ENCODE measurements around the gene CEP250.
A peak's percentile ranks its signal among the peaks of the same experiment; 100 is the strongest.
"Not testable (repeated sequence)": the region's sequence is repeated elsewhere in the genome, so short reads cannot be mapped to it uniquely, and the experiment has no call there.

Gene CEP250

GRCh38 chr20:35547329-35547728 is 91.9 kb downstream of the CEP250 start:
- no peak for DNase-seq (ENCODE audit: low read depth, low spot score)
- H3K4me3 ChIP-seq (ENCODE audit: low read length), result no peak overlapping the region

- no peak overlapping the region for H3K4me3 ChIP-seq (ENCODE audit: low read length)
- DNase-seq (ENCODE audit: low read depth, low spot score), result no peak
These were observed 96.1 kb downstream of the CEP250 start for GRCh38 chr20:35551503-35551902.

GRCh38 chr20:35552914-35553313 is 97.5 kb downstream of the CEP250 start:
- no peak overlapping the region for H3K4me3 ChIP-seq (ENCODE audit: low read length)
- DNase-seq (ENCODE audit: low read depth, low spot score), result no peak

GRCh38 chr20:35555461-35555860 is 100.1 kb downstream of the CEP250 start:
- not testable (repeated sequence) for H3K4me3 ChIP-seq (ENCODE audit: low read length); DNase-seq (ENCODE audit: low read depth, low spot score)

- no peak overlapping the region for H3K4me3 ChIP-seq (ENCODE audit: low read length)
- no peak for DNase-seq (ENCODE audit: low read depth, low spot score)
These were observed 100.7 kb downstream of the CEP250 start for GRCh38 chr20:35555951-35556645.

GRCh38 chr20:35556871-35557270 is 101.5 kb downstream of the CEP250 start:
- no peak for DNase-seq (ENCODE audit: low read depth, low spot score)
- no peak overlapping the region for H3K4me3 ChIP-seq (ENCODE audit: low read length)

GRCh38 chr20:35558451-35558850 is 103.1 kb downstream of the CEP250 start:
- DNase-seq (ENCODE audit: low read depth, low spot score), result no peak
- no peak overlapping the region for H3K4me3 ChIP-seq (ENCODE audit: low read length)

GRCh38 chr20:35559042-35559693 is 103.8 kb downstream of the CEP250 start:
- H3K4me3 ChIP-seq (ENCODE audit: low read length), result no peak overlapping the region
- DNase-seq (ENCODE audit: low read depth, low spot score), result no peak

GRCh38 chr20:35560105-35560511 is 104.7 kb downstream of the CEP250 start:
- H3K4me3 ChIP-seq (ENCODE audit: low read length), result no peak overlapping the region
- no peak for DNase-seq (ENCODE audit: low read depth, low spot score)

GRCh38 chr20:35560541-35560940 is 105.1 kb downstream of the CEP250 start:
- H3K4me3 ChIP-seq (ENCODE audit: low read length), result no peak overlapping the region
- DNase-seq (ENCODE audit: low read depth, low spot score), result no peak

GRCh38 chr20:35561268-35561667 is 105.9 kb downstream of the CEP250 start:
- DNase-seq (ENCODE audit: low read depth, low spot score), result no peak
- H3K4me3 ChIP-seq (ENCODE audit: low read length), result no peak overlapping the region

- no peak overlapping the region for H3K4me3 ChIP-seq (ENCODE audit: low read length)
- DNase-seq (ENCODE audit: low read depth, low spot score), result no peak
These were observed 106.3 kb downstream of the CEP250 start for GRCh38 chr20:35561671-35562070.

GRCh38 chr20:35562541-35563110 is 107.2 kb downstream of the CEP250 start:
- DNase-seq (ENCODE audit: low read depth, low spot score), result no peak
- no peak overlapping the region for H3K4me3 ChIP-seq (ENCODE audit: low read length)

- DNase-seq (ENCODE audit: low read depth, low spot score), result no peak
- H3K4me3 ChIP-seq (ENCODE audit: low read length), result no peak overlapping the region
These were observed 108.4 kb downstream of the CEP250 start for GRCh38 chr20:35563834-35564233.

- H3K4me3 ChIP-seq (ENCODE audit: low read length), result no peak overlapping the region
- DNase-seq (ENCODE audit: low read depth, low spot score), result no peak
These were observed 109.5 kb downstream of the CEP250 start for GRCh38 chr20:35564905-35565304.

- H3K4me3 ChIP-seq (ENCODE audit: low read length), result no peak overlapping the region
- DNase-seq (ENCODE audit: low read depth, low spot score), result peak; percentile 12
These were observed 113.2 kb downstream of the CEP250 start for GRCh38 chr20:35568645-35569044.
